GM21723 (cell line): ENCODE results near the gene FGF5.
A peak's percentile ranks its signal among the peaks of the same experiment; 100 is the strongest.
"Not testable (repeated sequence)": the region's sequence is repeated elsewhere in the genome, so short reads cannot be mapped to it uniquely, and the experiment has no call there.

Experiments
- ATAC-seq: cut with Tn5 transposase; IDR thresholded peaks from one replicate; pipeline ENCODE4 v1.9.1; 2021; ENCODE audit warnings: mild to moderate bottlenecking, moderate library complexity; ENCODE audit not compliant: unreplicated experiment

Gene FGF5

DNA sequence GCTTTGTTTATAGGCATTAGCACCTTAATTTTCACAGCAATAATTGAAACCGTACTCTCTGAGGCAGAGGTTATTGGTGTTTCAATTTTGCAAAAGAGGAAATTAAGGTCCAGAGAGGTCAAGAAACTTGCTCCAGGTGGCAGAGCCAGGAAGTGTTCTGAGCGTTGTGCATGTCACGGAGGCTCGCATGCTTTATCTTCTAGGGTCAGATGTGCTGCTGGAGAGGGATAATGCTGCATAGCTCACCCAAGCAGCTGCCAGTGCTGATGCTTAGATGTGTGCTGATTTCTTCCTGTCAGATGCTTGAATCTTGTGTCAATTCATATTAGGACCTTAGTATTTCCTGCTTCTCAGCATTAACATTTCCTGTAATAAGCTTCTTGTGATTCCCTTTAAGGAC, 13.0 kb upstream of the FGF5 start:
- ATAC-seq = no peak

DNA sequence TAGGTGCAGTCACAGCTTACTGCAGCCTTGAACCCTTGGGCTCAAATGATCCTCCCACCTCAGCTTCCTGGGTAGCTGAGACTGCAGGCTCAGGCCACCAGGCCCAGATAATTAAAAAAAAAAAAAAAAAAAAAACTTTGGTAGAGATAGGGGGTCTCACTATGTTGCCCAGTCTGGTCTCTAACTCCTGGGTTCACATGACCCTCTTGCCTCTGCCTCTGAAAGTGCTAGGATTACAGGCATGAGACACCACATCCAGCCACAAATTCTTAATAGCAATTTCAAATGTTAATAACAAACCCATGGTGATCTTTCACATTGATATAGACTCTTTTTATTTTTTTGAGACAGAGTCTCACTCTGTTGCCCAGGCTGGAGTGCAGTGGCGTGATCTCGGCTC, 12.3 kb upstream of the FGF5 start:
- ATAC-seq = no peak

DNA sequence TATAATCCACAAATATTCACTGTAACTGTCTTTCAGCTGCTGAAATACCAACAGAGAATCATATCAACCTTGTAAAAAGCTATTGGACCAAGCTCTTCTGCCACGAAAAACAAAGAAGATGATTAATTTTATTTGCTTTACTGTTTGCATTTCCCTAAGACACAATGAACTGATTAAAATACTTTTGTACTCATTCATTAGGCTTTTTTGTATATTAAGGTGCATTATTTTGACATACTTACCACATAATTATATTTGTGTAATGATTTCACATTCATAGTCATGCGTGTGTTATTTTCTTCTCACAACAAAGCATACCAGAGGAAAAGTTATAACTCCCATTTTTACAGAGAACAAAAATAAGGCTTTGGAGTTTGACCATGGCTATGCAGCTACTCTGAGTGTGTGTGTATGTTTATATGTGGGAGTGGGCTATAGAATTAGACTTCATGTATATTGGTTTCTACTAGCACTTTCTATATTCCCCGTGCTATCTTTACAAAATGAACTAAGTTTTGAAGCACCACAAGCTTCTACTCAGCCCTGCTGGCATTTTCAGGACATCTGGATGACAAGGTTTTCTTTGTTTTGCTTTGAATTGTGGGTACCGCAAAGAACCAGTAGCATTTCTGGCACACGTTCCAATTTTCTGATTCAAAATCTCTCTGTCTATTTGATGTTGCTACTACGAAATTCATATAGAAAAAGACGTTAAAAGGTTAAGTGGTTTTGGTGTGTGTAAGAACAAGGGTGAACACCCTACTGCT, 11.0 kb upstream of the FGF5 start:
- ATAC-seq = no peak

DNA sequence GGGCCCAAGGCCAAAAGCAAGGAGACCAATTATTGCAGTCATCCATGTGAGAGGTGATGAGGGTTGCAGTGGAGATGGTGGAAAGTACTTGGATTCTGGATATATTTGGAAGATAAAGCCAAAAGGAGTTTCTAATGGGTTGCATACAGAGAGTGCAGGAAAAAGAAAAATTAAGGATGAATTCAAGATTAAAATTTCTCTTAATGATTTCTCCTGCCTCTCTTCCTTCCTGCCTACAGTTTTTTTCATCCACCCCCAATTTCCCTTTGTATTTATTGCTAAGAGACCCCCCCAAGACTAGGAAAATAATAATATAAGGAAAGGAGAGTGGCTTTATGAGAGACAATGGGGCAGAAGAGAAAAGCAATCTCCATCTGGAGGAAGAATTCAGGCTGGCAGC, 8.6 kb upstream of the FGF5 start:
- no peak for ATAC-seq

DNA sequence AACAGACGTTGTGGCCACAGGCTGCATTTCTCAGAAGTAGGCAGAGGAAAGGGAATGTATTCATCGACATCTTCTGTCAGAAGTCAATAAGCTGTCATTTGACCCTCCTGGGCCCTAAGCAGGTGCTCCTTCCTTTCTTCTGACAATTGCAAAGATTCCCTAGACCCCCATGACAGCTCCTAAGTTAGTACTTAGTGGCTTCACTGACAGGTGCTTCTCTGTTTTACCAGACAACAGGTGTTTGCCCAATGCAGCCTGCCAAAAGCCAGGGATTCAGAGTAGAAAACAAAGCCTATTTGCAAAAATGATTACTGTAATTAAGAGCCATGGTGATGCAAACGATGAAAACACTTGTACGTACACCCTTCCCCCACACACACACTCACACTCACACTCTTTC, 7.5 kb upstream of the FGF5 start:
- no peak for ATAC-seq

DNA sequence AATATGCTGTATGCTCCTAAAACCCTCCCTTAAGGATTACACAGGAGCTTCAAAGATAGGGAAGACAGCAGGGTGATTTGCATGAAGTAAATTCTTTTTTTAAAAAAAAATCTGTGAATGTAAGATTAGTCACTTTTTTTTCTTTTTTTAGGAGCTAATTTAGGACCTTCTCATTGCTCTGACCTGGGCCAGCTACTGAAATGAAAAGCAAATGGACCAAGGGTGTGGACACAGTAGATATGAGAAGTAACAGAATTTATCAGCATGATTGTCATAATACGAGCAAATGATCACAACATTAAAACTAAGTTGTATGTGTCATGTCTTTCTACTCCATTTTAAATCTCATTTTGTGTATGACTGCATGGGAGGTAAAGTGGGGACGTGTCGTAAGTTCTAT, 6.6 kb upstream of the FGF5 start:
- ATAC-seq = no peak

DNA sequence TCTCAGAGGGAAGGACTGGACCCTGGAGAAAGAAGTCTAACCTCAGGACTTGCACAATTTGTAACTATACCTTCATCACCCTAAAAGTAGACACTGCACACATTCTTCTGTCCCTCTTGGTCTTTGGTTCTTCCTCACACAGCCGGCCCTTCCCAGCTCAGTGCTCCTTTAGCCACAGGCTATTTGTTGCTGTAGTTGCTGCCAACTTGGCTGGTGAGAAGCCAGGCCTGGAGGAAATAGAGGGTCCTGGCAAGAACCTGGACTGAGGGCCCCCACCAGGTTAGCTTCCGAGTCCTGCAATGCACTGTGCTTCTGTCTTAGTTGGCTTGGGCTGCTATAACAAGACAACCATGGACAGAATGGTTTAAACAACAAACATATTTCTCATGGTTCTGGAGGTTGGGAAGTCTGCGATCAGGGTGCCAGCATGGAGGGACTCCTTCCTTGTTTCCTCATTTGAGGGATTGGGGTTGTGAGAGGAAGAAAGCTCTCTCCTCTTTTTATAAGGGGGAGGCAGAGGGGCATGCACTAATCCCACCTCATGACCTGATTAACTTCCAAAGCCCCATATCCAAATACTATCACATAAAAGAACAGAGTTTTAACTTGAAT, 4.4 kb upstream of the FGF5 start:
- ATAC-seq = no peak

DNA sequence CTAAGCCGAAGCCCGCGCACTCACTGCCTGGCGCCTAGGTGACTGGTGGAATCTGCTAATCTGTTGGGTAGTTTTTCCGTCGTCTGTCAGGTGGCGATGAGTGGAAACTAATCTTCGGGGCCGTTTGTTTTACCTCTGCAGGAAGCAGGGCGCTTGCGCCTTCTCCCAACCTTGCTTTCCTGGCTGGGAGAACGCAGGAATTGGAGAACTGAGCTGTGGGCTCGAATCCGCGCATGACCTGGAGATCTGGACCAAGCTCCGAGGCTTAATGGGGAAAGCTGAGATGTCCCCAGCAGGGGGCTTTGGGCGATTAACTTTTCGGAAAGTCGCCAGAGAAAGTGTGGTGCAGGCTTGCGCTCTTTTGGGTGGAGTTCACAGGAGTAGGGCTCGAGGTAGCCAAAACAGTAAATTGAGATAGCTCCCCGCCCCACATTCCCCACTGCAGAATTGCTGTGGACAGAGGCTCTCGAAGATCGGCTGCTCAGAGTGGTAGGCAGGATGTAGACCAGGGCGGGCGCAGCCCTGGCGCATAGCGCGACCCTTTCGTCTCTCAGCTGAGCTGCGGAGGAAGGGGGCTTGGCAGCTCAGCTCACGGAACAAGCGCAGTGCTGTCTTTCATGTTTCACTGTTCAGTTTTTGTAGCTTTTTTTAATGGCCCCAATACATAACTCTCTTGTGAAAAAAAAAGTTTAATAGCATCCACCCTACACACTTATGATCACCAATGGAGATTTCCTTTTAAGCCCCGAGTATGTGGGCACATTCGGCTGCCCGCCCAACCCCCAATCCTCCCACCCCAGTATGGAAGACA, 2.7 kb upstream of the FGF5 start:
- ATAC-seq = no peak

DNA sequence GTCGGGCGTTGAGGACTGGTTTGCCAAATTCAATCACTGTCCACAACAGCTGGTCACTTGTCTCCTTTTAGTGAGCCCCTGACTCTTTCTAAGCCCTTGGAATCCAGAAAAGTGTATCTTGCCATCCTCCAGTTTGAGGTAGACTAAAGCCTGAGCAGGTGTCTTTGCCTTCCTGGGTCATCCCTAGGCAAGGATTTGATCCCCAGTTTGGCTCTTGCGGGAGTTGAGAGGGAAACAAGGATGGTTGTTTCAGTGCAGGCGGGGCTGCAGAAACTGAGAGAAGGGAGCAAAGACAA, 2.2 kb upstream of the FGF5 start:
- ATAC-seq = no peak

DNA sequence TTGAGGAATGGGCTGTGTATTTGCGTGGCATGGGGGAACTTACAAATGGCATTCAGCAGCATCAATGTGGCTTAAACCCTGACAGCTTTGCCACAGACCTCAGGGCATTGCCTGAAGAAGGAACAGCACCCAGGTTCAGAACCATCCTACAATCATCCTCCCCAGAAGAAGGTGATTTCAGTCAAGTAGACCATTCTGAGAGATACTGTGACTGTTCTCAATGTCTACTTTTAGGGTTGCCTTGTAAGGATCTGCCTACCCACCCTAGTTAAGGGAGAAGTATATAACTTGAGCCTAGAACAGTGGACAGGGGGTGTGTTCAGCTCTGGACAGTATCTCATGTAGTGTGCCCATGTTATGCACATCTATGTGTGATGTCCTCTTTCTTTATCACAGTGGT, 1.6 kb upstream of the FGF5 start:
- no peak for ATAC-seq

DNA sequence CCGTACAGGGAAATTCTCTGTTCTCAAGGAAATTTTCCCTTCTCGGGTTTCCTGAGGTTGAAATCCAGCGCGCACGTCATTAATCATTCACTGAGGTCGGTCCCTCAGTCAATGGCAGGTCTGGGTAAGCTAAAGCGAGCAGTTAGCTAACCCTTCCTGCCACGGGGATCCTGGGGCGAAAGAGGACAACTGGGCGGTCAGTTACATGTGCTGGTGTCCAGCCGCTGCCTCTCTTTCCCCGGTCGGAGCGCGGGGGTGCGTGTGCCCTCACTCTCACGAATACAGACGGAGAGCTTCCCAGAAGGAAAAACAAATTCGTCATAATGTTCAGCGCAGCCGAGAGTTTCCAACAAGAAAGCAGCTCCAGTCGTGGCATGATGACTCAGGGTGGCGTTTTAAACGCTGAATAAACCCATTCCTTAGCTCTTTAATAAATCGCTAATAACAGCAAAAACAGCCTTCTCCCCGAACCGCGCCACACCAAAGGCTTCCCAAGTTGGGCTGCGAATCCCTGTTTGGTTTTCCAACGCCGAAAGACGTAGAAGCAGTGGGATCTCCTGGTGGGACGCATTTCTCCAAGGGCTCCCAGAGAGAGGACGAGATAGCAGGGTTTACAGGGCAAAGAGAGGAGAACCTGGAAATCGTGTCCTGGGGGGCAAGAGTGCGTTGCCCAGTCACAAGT, 752 bp upstream of the FGF5 start:
- no peak for ATAC-seq

DNA sequence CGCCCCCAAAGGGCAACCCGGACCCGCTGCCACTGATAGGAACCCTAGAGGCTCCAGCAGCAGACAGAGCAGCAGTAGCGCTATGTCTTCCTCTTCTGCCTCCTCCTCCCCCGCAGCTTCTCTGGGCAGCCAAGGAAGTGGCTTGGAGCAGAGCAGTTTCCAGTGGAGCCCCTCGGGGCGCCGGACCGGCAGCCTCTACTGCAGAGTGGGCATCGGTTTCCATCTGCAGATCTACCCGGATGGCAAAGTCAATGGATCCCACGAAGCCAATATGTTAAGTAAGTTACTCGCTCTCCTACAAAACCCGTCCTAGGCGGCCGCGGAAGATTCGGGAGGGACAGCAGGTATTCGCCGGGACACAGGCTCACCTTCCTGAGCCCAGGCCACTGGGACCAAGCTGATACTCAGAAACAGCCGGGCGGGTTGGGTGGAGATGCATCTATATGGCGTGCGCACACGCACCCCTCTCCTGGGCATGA, 477 bp downstream of the FGF5 start:
- peak; percentile 36 for ATAC-seq

DNA sequence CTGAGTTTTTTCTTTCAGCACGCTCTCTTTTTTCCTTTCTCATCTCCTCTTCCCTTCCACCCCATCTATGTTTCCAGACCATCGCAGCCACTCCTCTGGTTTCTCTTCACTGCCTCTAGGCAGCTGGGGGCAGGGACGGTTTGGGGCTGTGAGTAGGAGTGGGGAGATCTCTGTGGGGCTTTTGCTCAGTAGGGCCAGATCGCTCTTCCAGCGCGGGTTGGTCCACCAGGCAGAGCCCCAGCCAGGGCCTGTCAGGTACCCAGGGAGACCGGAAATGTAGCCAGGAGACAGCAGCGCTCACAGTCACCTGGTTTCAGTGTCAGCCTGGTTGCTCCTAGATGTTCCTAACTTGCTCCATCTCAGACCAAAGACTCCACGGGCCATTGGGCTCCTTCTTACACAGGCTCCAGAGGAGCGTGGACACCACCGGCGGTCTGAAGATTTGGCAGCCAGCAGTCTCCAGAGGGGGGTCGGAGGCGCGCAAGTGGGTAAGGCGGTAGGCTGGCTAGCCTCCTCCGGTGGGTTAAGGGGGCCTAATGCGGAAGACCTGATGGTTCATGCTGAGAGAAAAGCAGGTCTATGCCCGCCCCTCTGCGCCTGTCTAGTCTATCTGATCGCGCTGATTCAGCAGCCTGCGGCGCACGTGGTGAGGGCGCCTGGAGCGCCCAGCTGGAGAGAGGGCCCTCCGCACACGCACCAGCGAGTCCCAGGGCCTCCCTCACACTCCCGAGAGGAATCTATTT, 1.8 kb downstream of the FGF5 start:
- ATAC-seq = no peak

DNA sequence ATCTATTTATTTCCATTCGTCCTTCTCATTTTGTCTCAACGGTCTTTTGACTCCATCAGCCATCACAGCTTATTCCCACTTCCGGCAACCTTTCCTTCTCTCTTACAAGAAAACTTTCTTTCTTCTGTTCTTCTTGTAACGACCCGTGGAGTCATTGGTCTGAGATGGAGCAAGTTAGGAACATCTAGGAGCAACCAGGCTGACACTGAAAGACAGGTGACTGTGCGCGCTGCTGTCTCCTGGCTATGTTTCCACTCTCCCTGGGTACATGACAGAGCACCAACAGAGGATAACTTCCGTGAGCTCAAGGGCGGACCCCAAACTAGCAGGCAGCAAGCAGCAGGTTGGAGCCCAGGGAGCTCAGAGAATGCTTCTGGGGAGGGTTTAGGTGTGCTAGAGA, 2.5 kb downstream of the FGF5 start:
- no peak for ATAC-seq

DNA sequence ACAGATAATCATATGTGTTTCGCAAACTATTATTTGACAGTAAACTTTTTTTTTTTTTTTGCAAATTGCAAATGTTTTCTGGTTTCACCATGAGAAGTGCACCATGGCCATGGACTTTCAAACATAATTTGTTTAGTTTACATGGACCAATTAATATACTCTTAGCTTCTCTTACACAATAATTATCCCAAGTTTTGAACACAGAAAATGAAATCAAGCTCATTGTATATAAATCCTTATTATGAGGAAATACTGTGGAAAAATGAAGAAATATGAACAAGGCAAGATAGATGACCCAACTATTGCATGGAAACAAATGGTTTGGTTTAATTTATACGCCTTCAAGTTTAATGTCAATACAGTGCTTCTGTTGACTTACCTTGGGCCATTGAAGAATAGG, 3.9 kb downstream of the FGF5 start:
- ATAC-seq = no peak

DNA sequence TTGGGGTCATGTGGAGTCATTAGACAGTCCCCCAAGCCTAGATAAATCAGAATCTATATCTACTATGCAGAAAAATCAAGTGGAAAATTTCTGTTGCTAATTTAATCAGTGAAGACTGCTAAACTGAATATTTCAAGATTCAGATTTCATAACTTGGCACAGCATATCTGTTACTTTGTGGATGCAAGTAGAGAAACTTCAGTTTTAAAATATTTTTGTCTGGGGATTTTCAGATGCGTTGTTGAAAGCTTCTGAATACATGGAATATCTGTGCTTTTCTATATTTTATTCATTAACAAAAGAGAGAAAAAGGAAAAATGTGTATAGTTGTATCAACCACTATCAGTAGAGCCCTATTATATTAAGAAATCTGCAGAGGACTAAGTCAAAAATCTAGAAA, 4.4 kb downstream of the FGF5 start:
- no peak for ATAC-seq

DNA sequence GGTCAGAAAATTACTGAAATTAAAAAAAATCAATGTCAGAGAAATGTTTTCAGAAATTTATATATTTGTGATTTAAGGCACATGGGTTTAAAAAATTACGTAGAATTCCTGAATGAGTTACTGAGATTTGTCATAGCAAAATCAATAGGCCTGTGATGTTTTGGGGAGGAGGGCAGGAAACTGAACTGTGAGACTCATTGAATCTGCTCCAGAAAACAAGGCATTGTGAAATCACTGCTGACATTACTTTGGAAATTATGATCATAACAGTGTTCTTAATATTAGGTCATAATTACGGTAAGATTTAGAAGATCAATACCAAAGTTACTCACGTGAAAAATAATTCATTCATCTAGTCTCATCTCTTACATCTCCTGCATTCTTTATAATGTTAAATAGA, 5.3 kb downstream of the FGF5 start:
- ATAC-seq = no peak

DNA sequence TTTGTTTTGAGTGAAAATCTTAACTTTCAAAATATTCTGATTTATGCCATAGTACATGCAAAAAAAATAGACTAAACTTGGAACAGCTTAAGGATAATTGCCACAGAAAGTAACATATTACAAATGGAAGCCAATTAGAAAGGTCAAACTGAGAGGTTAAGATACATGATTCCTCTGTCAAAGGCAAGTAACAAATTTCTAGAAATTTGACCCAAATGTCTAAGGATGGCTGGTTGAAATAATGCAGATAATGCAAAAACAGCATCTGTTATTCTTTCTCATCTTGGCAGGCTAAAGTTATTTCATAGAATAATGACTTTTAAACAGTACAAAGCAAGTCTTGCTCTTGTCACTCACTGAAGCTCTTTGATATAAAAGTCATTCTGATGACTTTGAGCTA, 10.5 kb downstream of the FGF5 start:
- ATAC-seq = no peak

DNA sequence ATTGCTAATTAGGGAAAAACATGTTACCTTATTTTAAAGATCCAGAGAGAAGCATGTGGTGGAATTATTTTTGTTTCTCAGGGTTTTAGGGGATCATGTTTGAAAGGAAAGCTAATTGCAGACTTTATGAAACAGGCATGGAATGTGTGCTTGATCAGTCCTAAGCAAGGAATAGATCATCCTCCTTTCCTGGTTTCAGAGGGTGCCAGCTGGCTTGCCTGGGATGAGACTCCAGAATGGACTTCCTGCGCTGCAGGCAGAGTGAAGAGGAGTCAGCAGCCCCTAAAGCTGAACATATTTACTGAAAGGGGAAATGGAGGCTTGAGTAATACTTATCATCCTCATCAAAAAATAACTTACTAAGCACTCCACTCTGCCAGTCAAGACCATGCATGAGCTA, 13.3 kb downstream of the FGF5 start:
- ATAC-seq = no peak

DNA sequence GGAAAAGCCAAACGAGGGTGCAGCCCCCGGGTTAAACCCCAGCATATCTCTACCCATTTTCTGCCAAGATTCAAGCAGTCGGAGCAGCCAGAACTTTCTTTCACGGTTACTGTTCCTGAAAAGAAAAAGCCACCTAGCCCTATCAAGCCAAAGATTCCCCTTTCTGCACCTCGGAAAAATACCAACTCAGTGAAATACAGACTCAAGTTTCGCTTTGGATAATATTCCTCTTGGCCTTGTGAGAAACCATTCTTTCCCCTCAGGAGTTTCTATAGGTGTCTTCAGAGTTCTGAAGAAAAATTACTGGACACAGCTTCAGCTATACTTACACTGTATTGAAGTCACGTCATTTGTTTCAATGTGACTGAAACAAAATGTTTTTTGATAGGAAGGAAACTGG, 20.0 kb downstream of the FGF5 start:
- no peak for ATAC-seq

DNA sequence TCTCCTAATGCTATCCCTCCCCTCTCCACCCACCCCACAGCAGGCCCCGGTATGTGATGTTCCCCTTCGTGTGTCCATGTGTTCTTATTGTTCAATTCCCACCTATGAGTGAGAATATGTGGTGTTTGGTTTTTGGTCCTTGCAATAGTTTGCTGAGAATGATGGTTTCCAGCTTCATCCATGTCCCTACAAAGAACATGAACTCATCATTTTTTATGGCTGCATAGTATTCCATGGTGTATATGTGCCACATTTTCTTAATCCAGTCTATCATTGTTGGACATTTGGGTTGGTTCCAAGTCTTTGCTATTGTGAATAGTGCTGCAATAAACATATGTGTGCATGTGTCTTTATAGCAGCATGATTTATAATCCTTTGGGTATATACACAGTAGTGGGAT, 24.2 kb downstream of the FGF5 start:
- not testable (repeated sequence) for ATAC-seq
